ENCODE measurements around the gene PTH2R. TPM values are rescaled to one million over a fixed set of nuclear protein-coding genes. Genes with fewer than 3 reads are reported as not detected.
"Not testable (repeated sequence)": the region's sequence is repeated elsewhere in the genome, so short reads cannot be mapped to it uniquely, and the experiment has no call there.

PTH2R gene
- polyA plus RNA-seq, 4 donors, result 0.04 TPM; not detected in 3

DNA sequence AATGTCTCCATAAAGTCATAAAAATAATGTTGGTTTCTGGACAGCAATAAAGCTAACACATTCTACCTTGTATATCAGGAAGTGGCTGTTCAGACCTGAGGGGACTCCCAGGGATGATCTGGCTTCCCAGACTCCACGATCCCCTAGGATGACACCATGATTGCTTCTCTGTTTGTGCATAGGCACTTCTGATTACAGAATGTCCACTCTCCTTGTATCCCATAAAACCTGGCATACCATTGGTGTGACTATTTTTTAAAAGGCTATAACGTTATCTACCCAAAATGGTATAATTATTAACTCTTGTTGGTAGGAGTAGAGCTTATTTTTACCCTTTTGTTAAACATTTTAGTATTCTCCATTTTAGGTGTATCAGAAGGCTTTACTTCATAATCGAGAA lies 57.1 kb downstream of the PTH2R start:
- WGBS, 3 donors, result 39 to 46% (median 44%) methylated on average over 3 of the region's 3 CpGs
- FAIRE-seq (no peak), DNase-seq (no peak)
- Histone ChIP-seq H3K27ac (ENCODE audit: low read depth in 1 of 3, low read length in 2 of 3) (no peak overlapping the region), H3K9me3 (ENCODE audit: control insufficient read depth in 2 of 2, insufficient read depth in 1 of 2, low read depth in 1 of 2, low read length in 1 of 2) (no peaks in the 10 kb centered on the region), H3K4me1 (ENCODE audit: control insufficient read depth in 3 of 3, insufficient read depth in 2 of 3, low read depth in 1 of 3, low read length in 2 of 3) (no peaks in the 10 kb centered on the region), H3K36me3 (ENCODE audit: control insufficient read depth in 3 of 3, insufficient read depth in 2 of 3, low read depth in 1 of 3, low read length in 3 of 3) (no peaks in the 10 kb centered on the region), H3K27me3 (ENCODE audit: control insufficient read depth in 3 of 3, insufficient read depth in 3 of 3, low read length in 3 of 3) (no peaks in the 10 kb centered on the region), H3K4me3 (ENCODE audit: low read depth in 1 of 3, low read length in 3 of 3) (no peak overlapping the region)

DNA sequence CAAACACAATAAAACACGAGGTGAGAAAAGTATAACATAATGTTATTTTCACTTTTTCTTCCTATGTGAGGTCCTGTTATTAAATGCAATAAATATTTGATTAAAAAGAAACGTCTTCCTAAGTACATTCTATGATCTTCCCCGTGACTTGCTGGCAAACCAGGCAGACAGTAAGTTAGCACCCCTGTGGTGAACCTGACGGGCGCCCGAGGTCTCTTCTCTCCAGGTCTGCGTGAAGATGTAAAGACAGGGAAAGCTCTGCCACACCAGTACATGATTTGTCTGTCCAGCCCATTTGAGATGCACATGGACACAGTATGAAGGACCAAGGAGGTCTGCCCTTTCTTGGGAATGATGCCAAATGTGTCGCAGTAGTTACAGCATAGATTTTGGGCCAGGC lies 57.6 kb downstream of the PTH2R start:
- no peaks in the 10 kb centered on the region for H3K9me3 ChIP-seq (ENCODE audit: control insufficient read depth in 2 of 2, insufficient read depth in 1 of 2, low read depth in 1 of 2, low read length in 1 of 2)
- no peaks in the 10 kb centered on the region for H3K36me3 ChIP-seq (ENCODE audit: control insufficient read depth in 3 of 3, insufficient read depth in 2 of 3, low read depth in 1 of 3, low read length in 3 of 3)
- no peaks in the 10 kb centered on the region for H3K27me3 ChIP-seq (ENCODE audit: control insufficient read depth in 3 of 3, insufficient read depth in 3 of 3, low read length in 3 of 3)
- no peak overlapping the region for H3K27ac ChIP-seq (ENCODE audit: low read depth in 1 of 3, low read length in 2 of 3)
- no peak overlapping the region for H3K4me3 ChIP-seq (ENCODE audit: low read depth in 1 of 3, low read length in 3 of 3)
- DNase-seq, result no peak
- no peak for FAIRE-seq
- no peaks in the 10 kb centered on the region for H3K4me1 ChIP-seq (ENCODE audit: control insufficient read depth in 3 of 3, insufficient read depth in 2 of 3, low read depth in 1 of 3, low read length in 2 of 3)
- WGBS, 3 donors, result 58 to 75% (median 65%) methylated on average over 8 of the region's 8 CpGs

DNA sequence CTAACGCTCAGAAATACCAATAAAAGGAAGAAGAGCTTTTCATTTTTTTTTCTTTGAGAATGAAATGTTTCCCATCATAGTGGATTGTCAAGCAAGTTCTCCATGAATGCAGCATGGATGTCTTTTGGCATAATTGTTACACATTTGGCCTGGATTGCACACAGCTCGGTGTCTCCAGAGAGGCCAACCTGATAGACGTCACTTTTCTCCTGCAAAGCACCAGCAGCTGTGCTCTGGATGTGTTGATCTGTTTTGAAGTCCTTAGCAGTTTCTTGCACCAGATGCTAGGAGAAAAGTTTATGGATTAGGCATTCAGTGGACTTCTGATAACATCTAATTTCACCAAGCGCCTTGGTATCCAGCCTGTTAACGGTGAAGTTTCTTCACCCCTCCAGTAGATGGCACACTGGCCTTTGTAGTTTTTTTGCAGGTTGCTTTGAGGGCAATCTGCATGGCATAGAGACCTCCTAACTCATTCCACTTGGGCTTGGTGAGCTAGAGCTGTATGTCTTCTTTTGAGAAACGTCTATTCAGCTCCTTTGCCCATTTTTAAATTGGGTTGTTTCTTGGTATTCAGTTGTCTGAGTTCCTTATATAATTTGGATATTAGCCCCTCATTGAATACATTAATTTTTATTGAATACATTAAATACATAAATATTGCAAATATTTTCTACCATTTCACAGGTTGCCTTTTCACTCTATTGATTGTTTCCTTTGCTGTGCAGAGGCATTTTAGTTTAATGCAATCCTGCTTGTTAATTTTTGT lies 59.7 kb downstream of the PTH2R start:
- WGBS, 3 donors, result 31 to 43% (median 41%) methylated on average over 6 of the region's 6 CpGs
- H3K4me3 ChIP-seq (ENCODE audit: low read depth in 1 of 3, low read length in 3 of 3), result no peak overlapping the region
- peak; percentile 54 to 73 for DNase-seq

DNA sequence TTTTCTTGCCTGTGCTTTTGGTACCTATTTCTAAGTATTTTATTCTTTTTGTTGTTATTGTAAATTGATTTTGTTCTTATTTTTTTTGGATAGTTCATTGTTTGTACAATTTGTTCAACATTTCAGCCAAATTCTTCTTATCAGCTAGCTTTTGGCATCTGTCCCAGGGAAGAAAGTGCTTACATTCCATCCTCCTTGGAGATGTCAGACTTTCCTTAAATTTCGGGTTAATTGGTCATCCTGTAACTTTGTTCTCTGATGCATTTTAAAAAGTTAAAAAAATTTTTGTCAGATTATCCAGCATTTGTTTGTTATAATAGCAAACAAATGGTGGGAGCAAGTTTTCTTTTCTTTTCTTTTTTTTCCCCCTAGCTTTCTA lies 60.3 kb downstream of the PTH2R start:
- Histone ChIP-seq H3K9me3 (ENCODE audit: control insufficient read depth in 2 of 2, insufficient read depth in 1 of 2, low read depth in 1 of 2, low read length in 1 of 2) (peaks cover 0 to 8% of the 10 kb centered on the region in 2 donors), H3K27me3 (ENCODE audit: control insufficient read depth in 3 of 3, insufficient read depth in 3 of 3, low read length in 3 of 3) (no peaks in the 10 kb centered on the region), H3K27ac (ENCODE audit: low read depth in 1 of 3, low read length in 2 of 3) (no peak overlapping the region), H3K4me3 (ENCODE audit: low read depth in 1 of 3, low read length in 3 of 3) (no peak overlapping the region), H3K4me1 (ENCODE audit: control insufficient read depth in 3 of 3, insufficient read depth in 2 of 3, low read depth in 1 of 3, low read length in 2 of 3) (no peaks in the 10 kb centered on the region), H3K36me3 (ENCODE audit: control insufficient read depth in 3 of 3, insufficient read depth in 2 of 3, low read depth in 1 of 3, low read length in 3 of 3) (no peaks in the 10 kb centered on the region)
- no peak for DNase-seq
- WGBS, 3 donors, result 38 to 68% (median 45%) methylated on average over 1 of the region's 1 CpG
- no peak for FAIRE-seq

More for the DNA sequence above, 59.7 kb downstream of the PTH2R start:
- Histone ChIP-seq H3K9me3 (ENCODE audit: control insufficient read depth in 2 of 2, insufficient read depth in 1 of 2, low read depth in 1 of 2, low read length in 1 of 2) (peaks cover 0 to 2% of the 10 kb centered on the region in 2 donors), H3K4me1 (ENCODE audit: control insufficient read depth in 3 of 3, insufficient read depth in 2 of 3, low read depth in 1 of 3, low read length in 2 of 3) (no peaks in the 10 kb centered on the region), H3K27me3 (ENCODE audit: control insufficient read depth in 3 of 3, insufficient read depth in 3 of 3, low read length in 3 of 3) (no peaks in the 10 kb centered on the region), H3K27ac (ENCODE audit: low read depth in 1 of 3, low read length in 2 of 3) (no peak overlapping the region), H3K36me3 (ENCODE audit: control insufficient read depth in 3 of 3, insufficient read depth in 2 of 3, low read depth in 1 of 3, low read length in 3 of 3) (no peaks in the 10 kb centered on the region)
- FAIRE-seq, result no peak

DNA sequence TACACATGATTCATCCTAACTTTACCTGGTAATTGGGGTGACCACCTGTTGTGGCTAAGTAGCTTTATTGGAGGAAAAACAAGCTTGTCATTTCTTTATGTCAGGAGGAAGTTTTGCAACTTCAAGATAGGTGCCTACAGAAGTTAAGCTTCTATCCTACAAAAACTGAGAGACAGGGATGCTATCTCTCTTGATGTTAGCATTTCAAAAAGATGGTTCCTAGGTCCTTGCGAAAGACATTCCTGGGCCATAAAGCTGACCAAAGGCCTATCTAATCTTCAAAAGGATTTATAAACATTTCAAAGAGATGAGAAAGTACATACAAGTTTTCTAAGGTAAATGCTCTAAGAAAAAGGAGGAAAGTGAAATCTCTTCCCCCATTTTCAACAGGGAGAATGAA lies 61.0 kb downstream of the PTH2R start:
- no peaks in the 10 kb centered on the region for H3K36me3 ChIP-seq (ENCODE audit: control insufficient read depth in 3 of 3, insufficient read depth in 2 of 3, low read depth in 1 of 3, low read length in 3 of 3)
- H3K4me1 ChIP-seq (ENCODE audit: control insufficient read depth in 3 of 3, insufficient read depth in 2 of 3, low read depth in 1 of 3, low read length in 2 of 3), result no peaks in the 10 kb centered on the region
- FAIRE-seq (no peak), DNase-seq (no peak)
- peaks cover 0 to 8% of the 10 kb centered on the region in 2 donors for H3K9me3 ChIP-seq (ENCODE audit: control insufficient read depth in 2 of 2, insufficient read depth in 1 of 2, low read depth in 1 of 2, low read length in 1 of 2)
- H3K4me3 ChIP-seq (ENCODE audit: low read depth in 1 of 3, low read length in 3 of 3), result no peak overlapping the region
- 58 to 73% (median 69%) methylated on average over 1 of the region's 1 CpG for WGBS, 3 donors
- H3K27me3 ChIP-seq (ENCODE audit: control insufficient read depth in 3 of 3, insufficient read depth in 3 of 3, low read length in 3 of 3), result no peaks in the 10 kb centered on the region
- H3K27ac ChIP-seq (ENCODE audit: low read depth in 1 of 3, low read length in 2 of 3), result no peak overlapping the region

DNA sequence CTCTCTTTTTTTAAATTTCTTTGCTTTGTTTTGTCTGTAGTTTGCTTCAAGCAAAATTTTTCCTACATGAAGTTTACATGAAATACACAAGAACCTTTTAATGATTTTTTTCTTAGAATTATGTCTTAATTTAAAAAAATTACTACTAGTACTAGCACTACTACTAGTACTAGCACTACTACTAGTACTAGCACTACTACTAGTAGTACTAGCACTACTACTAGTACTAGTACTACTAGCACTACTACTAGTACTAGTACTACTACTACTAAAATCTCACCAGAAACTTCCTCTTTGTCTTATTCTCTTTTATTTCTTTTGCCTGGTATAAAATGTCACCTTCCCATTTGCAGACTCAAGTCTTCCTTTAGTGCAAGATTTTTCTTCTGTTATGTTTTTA lies 71.1 kb downstream of the PTH2R start:
- FAIRE-seq (no peak), DNase-seq (no peak)
- no peak overlapping the region for H3K27ac ChIP-seq (ENCODE audit: low read depth in 1 of 3, low read length in 2 of 3)
- peaks cover 0 to 8% of the 10 kb centered on the region in 2 donors for H3K9me3 ChIP-seq (ENCODE audit: control insufficient read depth in 2 of 2, insufficient read depth in 1 of 2, low read depth in 1 of 2, low read length in 1 of 2)
- no peaks in the 10 kb centered on the region for H3K4me1 ChIP-seq (ENCODE audit: control insufficient read depth in 3 of 3, insufficient read depth in 2 of 3, low read depth in 1 of 3, low read length in 2 of 3)
- H3K4me3 ChIP-seq (ENCODE audit: low read depth in 1 of 3, low read length in 3 of 3), result no peak overlapping the region
- no peaks in the 10 kb centered on the region for H3K27me3 ChIP-seq (ENCODE audit: control insufficient read depth in 3 of 3, insufficient read depth in 3 of 3, low read length in 3 of 3)
- no peaks in the 10 kb centered on the region for H3K36me3 ChIP-seq (ENCODE audit: control insufficient read depth in 3 of 3, insufficient read depth in 2 of 3, low read depth in 1 of 3, low read length in 3 of 3)

DNA sequence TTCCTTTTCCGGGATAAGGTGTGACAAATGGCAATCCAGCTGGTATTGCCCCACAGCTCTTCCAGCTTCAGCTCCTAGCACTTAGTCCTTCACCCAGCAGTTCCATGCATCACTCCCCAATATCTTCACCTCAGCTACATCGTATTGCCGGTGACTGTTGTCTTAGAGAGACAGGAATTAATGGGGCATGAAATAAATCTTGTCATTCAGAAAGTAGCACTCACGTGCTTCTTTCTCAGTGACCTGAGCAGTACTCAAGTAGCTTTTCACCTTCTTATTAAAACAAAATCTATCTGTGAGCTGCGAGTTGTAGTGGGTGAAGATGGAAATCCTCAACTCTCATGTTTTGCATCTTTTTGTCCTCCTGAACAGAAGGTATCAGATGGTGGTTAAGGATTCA lies 72.8 kb downstream of the PTH2R start:
- 80 to 93% (median 84%) methylated on average over 5 of the region's 5 CpGs for WGBS, 3 donors
- Histone ChIP-seq H3K4me1 (ENCODE audit: control insufficient read depth in 3 of 3, insufficient read depth in 2 of 3, low read depth in 1 of 3, low read length in 2 of 3) (no peaks in the 10 kb centered on the region), H3K36me3 (ENCODE audit: control insufficient read depth in 3 of 3, insufficient read depth in 2 of 3, low read depth in 1 of 3, low read length in 3 of 3) (no peaks in the 10 kb centered on the region), H3K9me3 (ENCODE audit: control insufficient read depth in 2 of 2, insufficient read depth in 1 of 2, low read depth in 1 of 2, low read length in 1 of 2) (peaks cover 0 to 10% of the 10 kb centered on the region in 2 donors), H3K27ac (ENCODE audit: low read depth in 1 of 3, low read length in 2 of 3) (no peak overlapping the region), H3K4me3 (ENCODE audit: low read depth in 1 of 3, low read length in 3 of 3) (no peak overlapping the region), H3K27me3 (ENCODE audit: control insufficient read depth in 3 of 3, insufficient read depth in 3 of 3, low read length in 3 of 3) (no peaks in the 10 kb centered on the region)
- DNase-seq (no peak), FAIRE-seq (no peak)

DNA sequence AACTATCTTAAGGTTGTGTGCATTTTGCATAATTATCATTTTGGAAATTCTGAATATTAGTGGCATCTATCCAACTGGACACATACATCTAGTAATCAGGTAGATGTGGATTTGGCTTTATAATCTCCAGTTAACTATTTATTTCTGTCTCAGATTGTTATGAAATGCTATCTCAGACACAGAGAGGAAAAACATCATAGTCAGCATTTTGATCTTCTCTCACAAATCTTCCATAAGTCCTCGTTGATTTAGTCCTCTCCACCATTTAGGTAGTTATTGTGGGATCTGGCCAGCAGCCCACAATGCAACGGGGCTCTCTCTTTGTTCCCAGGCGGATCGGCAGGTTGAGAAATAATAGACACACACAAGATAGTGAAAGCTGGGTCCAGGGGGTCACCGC lies 75.4 kb downstream of the PTH2R start:
- not testable (repeated sequence) for H3K27me3 ChIP-seq (ENCODE audit: control insufficient read depth in 3 of 3, insufficient read depth in 3 of 3, low read length in 3 of 3); H3K4me1 ChIP-seq (ENCODE audit: control insufficient read depth in 3 of 3, insufficient read depth in 2 of 3, low read depth in 1 of 3, low read length in 2 of 3); H3K27ac ChIP-seq (ENCODE audit: low read depth in 1 of 3, low read length in 2 of 3); H3K4me3 ChIP-seq (ENCODE audit: low read depth in 1 of 3, low read length in 3 of 3); DNase-seq; FAIRE-seq; H3K36me3 ChIP-seq (ENCODE audit: control insufficient read depth in 3 of 3, insufficient read depth in 2 of 3, low read depth in 1 of 3, low read length in 3 of 3)
- 17 to 62% (median 31%) methylated on average over 5 of the region's 5 CpGs for WGBS, 3 donors
- H3K9me3 ChIP-seq (ENCODE audit: control insufficient read depth in 2 of 2, insufficient read depth in 1 of 2, low read depth in 1 of 2, low read length in 1 of 2), result peaks cover 0 to 10% of the 10 kb centered on the region in 2 donors

DNA sequence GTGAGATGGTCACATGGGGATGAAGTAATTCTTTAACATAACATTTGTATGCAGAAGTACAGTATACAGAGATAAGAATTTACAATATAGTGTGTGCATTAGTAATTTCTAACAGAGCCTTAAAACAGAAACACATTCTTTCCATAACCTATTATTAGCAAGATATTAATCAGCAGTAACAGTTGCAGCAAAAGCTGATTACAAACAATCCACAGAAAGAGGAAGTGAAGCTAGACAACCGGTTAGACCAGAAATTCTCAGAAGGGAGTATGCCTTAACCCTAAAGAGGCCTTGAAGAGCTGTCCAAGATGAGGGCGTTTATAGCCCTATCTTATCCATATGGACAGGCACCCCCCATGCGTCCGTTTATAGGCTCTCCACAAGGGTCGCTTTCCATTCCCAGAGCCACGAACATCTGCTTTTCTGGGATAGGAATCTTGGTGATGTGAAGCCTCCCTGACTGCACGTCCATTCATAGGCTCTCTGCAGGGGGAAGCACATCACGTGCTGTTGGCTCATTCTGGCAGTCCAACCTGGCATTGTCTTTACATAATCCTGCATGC lies 75.9 kb downstream of the PTH2R start:
- H3K36me3 ChIP-seq (ENCODE audit: control insufficient read depth in 3 of 3, insufficient read depth in 2 of 3, low read depth in 1 of 3, low read length in 3 of 3); H3K4me3 ChIP-seq (ENCODE audit: low read depth in 1 of 3, low read length in 3 of 3); H3K4me1 ChIP-seq (ENCODE audit: control insufficient read depth in 3 of 3, insufficient read depth in 2 of 3, low read depth in 1 of 3, low read length in 2 of 3); FAIRE-seq; H3K27me3 ChIP-seq (ENCODE audit: control insufficient read depth in 3 of 3, insufficient read depth in 3 of 3, low read length in 3 of 3); H3K27ac ChIP-seq (ENCODE audit: low read depth in 1 of 3, low read length in 2 of 3): not testable (repeated sequence)
- WGBS, 3 donors, result 21 to 62% (median 39%) methylated on average over 8 of the region's 8 CpGs
- DNase-seq, result peak in 1 of 2 donors; percentile 68
- peaks cover 0 to 12% of the 10 kb centered on the region in 2 donors for H3K9me3 ChIP-seq (ENCODE audit: control insufficient read depth in 2 of 2, insufficient read depth in 1 of 2, low read depth in 1 of 2, low read length in 1 of 2)

Measured in small intestine (tissue), 7 donors.